Measurements from ENCODE around the gene VILL.
"Not testable (repeated sequence)": the region's sequence is repeated elsewhere in the genome, so short reads cannot be mapped to it uniquely, and the experiment has no call there.

The VILL gene

GRCh38 chr3:37987315-37987697, 3.3 kb upstream of the VILL start:
- DNase-seq = no peak

- no peak for DNase-seq
Measured at GRCh38 chr3:37987751-37988179, 2.8 kb upstream of the VILL start.

GRCh38 chr3:37988376-37988775, 2.2 kb upstream of the VILL start:
- DNase-seq = not testable (repeated sequence)

- no peak for DNase-seq
Measured at GRCh38 chr3:37988931-37989525, 1.6 kb upstream of the VILL start.

GRCh38 chr3:37989821-37990480, 635 bp upstream of the VILL start:
- DNase-seq = no peak

GRCh38 chr3:37991109-37991508, 523 bp downstream of the VILL start:
- no peak for DNase-seq

- no peak for DNase-seq
Measured at GRCh38 chr3:37991823-37992222, 1.2 kb downstream of the VILL start.

- no peak for DNase-seq
Measured at GRCh38 chr3:37992271-37993066, 1.9 kb downstream of the VILL start.

GRCh38 chr3:37993067-37993455, 2.5 kb downstream of the VILL start:
- no peak for DNase-seq

GRCh38 chr3:37993460-37993819, 2.9 kb downstream of the VILL start:
- DNase-seq = no peak

GRCh38 chr3:37993820-37994638, 3.4 kb downstream of the VILL start:
- peak; percentile 32 for DNase-seq

- DNase-seq = no peak
Measured at GRCh38 chr3:37994639-37994972, 4.0 kb downstream of the VILL start.

- no peak for DNase-seq
Measured at GRCh38 chr3:37995652-37996641, 5.4 kb downstream of the VILL start.

- DNase-seq = peak; percentile 68
Measured at GRCh38 chr3:37996785-37997301, 6.3 kb downstream of the VILL start.

- no peak for DNase-seq
Measured at GRCh38 chr3:37997342-37997741, 6.8 kb downstream of the VILL start.

- DNase-seq = no peak
Measured at GRCh38 chr3:37997791-37998370, 7.3 kb downstream of the VILL start.

- no peak for DNase-seq
Measured at GRCh38 chr3:37999836-38000235, 9.2 kb downstream of the VILL start.

GRCh38 chr3:38000242-38000916, 9.8 kb downstream of the VILL start:
- no peak for DNase-seq

GRCh38 chr3:38000965-38001455, 10.4 kb downstream of the VILL start:
- DNase-seq = no peak

- no peak for DNase-seq
Measured at GRCh38 chr3:38001456-38002081, 11.0 kb downstream of the VILL start.

Measured in effector CD8-positive, alpha-beta T cell (primary cell).